GM21576 (cell line): ENCODE measurements around the gene CLEC20A.

ENCODE experiments used
- ATAC-seq: cut with Tn5 transposase; IDR thresholded peaks from one replicate; pipeline ENCODE4 v1.9.1; 2021; ENCODE audit warnings: mild to moderate bottlenecking, moderate library complexity; ENCODE audit not compliant: unreplicated experiment

Gene CLEC20A

DNA sequence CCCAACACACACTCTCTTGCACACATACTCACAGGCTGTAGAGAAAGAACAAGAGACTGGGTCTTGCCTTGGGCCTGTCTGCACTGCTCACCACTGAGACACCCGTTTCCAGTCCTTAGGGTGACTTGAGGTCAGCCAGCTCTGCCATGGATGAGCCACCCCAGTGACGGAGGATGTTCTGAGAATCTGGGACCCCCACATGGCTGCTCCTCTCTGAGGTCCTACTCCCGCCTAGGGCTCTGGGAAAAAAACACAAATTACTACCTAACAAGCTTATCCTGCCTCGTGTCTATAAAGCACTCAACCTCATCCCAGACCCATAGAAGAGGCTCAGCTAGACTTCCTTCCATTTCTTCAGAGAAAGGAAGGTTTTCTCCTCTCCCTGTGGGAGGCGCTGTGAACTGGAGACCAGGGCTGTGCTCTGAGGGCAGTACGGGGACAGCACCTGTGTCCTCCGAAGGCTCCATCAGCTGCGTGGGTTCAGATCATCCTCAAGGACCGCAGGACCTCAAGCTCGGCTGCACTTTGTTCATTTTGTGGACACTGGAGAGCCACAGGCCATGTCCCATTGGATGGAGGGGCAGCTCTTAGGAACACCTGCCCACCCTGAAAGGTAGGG lies 4.3 kb upstream of the CLEC20A start:
- no peak for ATAC-seq

DNA sequence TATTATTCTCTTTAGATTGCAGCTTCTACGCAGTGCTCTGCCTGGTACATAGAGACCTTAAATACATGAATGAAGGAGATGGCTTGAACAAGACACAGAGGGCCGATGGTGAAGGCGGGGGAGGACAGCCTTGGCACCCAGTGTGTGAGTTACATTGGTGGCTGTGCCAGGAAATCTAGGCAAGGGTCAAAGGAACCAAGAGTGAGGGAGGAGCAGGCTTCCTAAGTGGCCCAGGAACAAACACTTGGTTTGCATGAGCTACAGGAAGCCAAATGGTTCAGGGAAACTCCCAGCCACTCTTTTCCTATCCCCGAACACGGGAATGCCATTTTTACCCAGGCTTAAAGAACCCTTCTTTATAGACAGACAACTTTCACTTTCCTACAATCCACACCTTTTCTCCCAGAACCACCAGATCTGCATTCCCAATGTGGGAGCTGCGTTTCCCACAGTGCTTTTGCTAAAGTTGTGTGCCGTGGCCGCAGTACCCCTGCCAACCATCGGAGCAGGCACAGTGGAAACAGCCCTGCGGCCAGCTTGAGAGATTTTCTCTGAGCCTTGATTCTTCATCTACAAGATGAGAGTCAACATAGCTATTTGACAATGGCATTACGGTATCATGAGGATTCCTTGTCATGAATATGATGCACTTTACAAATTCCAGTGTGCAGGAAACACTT lies 3.5 kb upstream of the CLEC20A start:
- no peak for ATAC-seq

DNA sequence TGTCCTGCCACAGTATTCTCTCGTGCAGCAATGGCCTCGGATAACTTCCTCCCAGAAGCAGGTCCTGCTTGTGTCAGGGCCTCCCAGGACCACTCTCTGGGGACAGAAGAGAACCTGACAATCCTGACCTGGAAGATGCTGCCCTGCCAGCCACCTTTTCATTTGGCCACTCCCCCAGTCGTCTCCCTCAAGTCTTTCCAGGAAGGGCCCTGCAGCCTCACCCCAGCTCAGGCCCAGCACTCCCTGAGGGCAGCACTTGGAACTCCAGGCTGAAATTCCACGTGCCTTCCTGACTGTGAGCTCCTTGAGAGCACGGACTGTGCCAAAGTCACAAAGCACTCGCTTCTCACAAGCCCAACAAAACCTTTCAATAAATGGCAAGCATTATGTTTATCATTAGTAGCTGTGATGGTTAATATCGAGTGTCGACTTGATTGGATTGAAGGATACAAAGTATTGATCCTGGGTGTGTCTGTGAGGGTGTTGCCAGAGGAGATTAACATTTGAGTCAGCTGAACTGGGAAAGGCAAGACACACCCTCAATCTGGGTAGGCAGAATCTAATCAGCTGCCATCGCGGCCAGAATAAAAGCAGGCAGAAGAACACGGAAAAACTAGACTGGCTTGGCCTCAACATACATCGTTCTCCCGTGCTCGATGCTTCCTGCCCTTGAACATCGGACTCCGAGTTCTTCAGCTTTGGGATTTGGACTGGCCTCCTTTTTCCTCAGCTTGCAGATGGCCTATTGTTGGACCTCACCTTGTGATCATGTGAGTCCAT lies 2.3 kb upstream of the CLEC20A start:
- ATAC-seq, result no peak

DNA sequence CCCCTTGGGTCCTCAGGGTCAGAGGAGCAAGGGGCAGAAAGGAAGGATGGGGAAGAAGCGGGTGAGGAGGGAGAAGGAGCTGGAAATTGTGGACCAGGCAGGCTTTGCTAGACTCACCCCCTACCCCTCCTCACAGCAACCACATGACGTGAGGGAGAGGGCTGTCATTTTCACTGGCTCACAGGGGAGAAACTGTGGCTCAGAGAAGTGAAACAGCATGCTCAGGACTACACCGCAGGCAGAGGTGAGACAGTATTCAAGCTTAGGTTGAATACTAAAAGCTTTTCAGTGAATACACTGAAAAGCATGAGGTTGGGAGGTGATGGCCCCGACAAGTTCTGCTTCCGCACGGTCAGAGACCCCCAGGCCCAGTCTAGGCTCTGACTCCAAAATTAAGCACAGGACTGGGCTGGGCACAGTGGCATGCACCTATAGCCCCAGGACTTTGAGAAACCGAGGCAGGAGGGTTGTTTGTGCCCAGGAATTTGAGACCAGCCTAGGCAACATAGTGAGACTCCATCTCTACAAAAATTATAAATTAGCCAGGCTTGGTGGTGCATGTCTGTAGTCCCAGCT lies 1.2 kb upstream of the CLEC20A start:
- no peak for ATAC-seq

DNA sequence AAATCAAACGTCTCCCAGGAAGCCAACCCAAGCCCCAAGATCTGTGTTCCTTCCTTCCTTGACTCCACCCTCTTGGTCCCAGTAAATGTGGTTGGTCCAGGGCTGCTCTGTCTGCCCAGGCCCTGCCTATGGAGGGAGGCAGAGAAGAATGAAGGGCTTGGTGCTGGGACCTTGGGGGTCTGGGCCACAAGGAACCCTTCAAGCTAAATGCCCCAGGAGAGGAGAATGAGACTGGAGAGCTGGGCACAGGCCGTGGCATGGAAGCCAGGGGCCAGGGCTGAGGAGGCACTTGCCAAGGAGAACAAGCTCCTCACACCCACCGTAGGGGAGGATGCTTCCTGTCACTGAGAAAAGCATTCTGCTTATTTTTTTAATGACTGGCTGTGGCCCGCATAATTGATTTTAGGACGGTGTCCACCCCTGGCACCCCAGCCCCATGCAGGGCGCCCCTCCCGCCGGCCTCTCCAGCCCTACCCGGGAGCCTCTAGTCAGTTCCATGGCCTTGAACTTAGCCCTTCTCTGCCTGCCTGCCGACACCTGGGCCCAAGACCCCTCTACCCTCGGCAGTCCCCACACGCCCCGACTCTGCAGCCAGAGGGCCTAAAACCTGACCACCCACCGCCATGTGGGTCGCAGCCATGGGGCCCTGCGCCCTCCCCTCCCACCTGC lies 889 bp downstream of the CLEC20A start:
- ATAC-seq, result no peak

DNA sequence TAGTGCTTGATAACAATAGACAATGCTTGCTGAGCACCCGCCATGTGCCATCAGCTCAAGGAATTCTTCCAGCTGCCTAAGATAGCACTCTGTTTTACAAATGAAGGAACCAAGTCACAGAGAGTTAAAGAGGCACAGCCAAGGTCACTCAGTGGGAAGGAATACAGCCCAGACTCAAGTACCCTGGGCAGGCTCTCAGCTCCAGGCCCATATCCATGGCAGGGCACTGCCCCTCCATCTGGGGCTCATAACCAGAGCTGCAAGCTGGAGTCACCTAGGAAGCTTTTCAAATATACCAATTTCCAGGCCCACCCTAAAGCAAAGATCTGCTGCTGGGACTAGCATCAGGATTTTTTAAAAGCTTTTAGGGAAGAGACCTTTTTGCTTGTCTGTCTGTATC lies 1.6 kb downstream of the CLEC20A start:
- no peak for ATAC-seq

DNA sequence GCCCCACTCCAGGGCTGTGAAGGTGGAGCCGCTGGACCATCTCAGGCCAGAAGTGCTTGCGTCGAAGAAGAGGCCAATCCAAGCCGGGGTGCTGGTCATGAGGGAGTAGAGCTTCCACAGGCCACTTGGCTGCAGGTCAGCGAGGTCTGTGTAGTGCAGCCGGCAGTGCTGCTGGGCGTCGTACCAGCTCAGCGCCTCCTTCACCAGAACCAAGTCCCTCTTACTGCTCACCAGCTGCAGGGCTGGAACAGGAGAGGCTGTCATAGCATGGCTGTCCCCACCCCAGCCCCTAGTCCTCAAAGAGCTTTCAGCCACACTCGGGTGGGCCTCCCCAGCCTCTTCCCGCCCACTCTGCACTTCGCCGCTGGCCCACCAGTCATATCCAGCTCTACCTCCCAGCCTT lies 2.2 kb downstream of the CLEC20A start:
- no peak for ATAC-seq

DNA sequence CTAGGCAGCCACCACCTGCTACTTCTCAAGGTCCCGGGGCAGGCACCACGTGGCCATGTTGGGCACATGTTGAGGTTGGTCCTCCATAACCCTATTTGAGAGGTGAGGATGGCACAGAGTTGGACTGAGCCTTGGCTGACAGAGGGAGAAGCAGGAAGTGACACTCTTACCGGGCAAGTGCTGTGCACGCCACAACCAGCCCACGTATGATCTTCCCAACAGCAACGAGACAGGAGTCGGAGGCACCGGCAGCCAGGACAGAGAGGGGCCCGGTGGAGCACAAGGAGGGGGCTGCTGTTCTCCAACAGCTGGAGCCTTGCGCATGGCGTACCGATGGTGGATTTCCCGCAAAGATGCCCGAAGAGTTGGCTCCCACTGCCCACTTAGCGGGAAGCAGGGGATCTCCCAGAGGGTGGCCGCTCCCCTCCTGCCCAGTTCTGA lies 3.4 kb downstream of the CLEC20A start:
- no peak for ATAC-seq

DNA sequence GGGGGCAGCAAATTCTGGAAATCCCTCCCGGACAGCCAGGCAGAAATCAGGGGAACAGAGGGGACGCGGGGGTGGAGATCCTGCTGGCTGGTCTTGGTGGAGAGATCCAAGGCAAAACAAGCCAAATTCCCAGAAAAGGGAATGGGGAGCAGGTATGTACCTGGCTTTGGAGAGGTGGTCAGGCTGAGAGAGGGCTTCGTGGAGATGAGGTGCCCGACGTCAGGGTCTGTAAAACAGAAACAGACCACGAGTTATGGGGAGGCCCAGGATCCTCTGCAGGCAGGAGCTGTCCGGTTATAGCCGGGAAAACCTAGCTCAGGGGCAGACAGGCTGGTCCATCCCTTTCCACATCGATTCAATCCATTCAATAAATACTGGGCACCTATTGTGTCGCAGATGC lies 4.4 kb downstream of the CLEC20A start:
- no peak for ATAC-seq

DNA sequence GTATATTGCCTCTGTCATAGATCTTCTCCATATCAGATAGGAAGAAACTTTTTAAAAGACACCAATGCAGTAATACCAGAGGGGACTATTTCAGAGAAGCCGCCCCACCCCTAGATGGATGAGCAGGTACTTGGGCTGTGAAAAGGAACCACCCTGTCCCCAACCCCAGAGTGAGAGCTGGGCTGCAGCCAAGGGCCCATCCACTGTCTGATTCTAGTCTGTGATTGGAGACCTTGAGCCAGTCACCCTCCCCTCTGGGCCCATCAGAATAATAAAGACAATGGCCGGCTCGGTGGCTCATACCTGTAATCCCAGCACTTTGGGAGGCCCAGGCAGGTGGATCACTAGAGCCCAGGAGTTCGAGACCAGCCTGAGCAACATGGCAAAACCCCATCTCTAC lies 5.0 kb downstream of the CLEC20A start:
- no peak for ATAC-seq

DNA sequence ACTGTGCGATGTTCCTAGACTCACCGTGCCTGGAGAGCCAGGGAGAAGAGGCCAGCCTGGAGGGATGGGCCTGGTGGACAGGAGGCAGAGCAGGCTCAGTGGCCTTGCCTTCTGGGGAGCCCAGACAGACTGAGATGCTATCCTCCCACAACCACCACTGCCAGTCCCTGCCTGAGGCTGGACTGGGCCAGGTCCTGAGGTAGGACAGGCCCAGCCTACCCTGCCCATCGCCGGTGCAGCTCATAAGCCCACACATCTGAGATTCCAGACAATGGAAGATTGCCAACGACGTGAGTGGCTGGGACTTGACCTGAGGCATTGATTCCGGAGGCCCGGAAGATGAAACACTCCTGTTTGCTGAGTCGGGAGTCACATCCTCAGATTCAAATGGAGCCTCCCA lies 5.8 kb downstream of the CLEC20A start:
- no peak for ATAC-seq

DNA sequence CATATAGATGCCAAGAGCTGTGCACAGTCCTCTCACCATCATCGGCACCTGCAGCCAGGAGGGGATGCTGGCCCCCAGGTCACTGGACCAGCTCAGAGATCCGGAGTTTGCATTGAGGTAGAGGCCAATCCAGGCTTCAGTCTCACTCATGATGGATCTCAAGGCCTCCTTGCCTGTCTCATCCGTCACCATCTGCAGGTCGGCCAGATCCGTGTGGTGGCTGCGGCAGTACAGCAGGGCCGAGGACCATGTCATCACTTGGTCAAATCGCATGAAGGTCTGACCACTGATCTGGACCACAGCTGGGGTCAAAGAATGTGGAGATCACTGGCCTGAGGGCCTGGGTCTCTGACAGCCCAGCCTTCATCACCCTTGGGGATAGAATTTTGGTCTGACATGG lies 6.6 kb downstream of the CLEC20A start:
- ATAC-seq, result no peak

DNA sequence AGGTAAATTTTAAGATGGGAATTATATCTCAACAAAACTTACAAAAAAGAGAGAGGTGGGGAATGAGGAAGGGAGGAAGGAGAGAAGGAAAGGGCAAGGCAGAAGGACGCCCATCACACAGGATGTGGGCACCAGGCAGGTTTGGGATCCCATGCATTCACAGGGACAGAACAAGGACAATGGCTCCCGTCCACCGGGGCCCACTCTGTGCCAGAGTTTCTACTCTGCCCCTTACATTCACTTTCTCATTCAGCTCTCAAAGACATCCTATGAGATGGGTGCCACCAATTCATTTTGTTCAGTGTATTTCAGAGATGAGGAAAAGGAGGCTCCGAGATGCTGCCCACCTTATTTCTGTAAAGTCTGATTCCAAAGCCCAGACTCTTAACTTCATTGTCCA lies 7.4 kb downstream of the CLEC20A start:
- ATAC-seq, result no peak

DNA sequence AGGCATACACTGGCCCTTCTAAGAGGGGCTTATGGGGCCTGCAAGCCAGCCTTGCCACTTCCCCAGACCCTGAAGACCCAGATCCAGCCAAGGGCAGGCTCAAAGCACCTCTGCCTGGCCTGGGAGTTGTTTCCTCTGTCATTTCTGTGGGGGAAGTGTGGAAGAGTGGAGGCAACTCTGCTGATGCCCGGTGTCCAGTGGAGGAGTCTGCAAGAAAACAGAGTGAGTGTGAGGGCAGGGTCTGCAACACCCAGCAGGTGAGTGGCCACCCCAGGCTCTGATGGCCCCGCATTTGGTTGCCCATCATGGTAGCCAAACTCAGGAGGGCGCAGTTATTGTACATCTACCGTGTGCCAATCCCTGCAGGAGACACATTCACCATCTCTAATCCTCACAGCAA lies 8.4 kb downstream of the CLEC20A start:
- no peak for ATAC-seq

DNA sequence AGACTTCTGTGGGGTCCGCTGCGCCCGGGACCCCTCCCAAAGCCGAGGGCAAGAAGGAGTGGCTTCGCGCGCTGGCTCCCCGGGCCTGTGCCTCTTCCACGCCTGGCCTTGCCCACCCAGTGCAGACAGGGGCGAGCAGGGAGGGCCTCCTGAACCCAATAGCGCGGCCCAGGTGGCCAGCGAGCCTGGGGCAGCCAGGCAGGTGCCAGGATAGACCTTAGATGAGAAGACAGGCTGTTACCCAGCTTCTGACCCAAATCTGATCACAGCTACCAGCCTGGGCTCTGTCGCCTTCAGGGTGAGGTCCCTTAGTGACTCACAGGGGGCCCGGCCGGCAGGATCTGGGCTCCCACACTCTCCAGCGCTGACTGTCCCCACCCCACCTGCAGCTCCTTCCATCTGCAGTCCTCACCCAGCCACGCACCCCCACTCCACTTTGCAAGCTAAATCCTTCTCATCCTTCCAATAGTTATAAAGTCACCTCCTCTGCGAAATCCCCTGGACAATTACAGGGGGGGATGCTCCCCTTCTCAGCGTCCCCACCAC lies 9.6 kb downstream of the CLEC20A start:
- no peak for ATAC-seq

DNA sequence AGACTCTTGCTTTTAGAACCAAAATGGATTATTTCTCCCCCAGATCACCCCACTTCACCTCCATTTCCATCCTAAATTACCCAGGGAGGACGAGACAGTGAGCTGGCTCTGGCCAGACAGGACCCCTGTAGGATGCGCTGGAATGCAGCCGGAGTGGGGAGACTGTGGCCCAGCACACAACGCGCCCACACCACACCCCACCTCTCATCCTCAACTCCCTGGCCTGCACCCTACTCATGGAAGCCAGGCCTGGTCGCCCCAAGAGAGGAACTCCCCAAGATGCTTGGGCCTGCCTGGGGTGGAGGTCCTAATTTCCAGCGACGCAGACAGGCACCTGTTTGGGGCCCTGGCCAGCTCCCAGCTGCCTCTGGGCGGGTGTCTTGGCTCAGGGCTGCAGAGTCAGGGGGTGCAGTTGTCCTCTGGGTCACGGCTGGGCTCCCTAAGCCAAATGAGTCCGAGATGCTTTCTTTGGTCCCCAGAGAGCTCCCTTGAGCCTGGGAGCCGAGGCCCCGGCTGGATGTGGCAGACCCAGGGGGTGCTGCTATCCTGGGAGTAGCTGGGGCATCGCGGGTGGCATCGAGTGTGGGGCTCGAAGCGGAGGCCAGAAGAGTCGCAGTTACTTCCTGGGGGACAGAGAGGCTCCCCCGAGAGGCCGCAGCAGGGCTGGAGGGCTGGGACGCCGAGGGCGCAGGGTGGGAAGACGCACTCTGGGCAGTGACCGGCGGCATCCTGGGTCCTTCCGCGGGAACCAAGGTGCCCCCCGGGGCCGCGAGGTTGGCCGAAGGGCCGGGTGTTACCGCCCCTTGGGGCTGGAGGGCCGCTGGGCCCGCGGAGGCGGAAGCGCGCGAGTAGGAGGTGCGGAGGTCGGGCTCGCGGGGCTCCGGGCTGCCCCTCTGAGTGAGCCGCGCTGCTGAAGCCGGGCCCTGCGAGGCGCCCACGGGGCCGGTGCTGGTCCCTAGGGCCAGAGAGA lies 10.4 kb downstream of the CLEC20A start:
- no peak for ATAC-seq

DNA sequence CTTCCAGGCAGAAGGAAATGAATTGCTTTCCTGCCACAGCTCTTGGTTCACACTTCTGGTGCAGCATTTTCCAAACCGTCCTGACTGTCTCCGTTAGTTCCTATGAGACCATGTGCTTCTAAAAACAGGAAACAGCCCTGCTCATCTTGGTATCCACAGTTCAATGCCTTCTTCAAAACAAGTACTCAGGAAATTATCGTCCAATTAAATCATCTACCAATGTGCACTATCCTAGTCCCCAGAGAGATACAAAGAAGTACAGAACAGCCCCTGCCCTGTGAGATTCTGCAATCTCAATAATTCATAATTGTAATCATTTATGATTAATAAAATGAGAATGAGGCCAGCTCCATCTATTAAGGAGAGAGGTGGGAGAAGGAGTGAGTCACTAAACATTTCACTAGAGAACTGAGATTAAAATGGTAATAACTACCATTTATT lies 11.2 kb downstream of the CLEC20A start:
- ATAC-seq, result no peak

DNA sequence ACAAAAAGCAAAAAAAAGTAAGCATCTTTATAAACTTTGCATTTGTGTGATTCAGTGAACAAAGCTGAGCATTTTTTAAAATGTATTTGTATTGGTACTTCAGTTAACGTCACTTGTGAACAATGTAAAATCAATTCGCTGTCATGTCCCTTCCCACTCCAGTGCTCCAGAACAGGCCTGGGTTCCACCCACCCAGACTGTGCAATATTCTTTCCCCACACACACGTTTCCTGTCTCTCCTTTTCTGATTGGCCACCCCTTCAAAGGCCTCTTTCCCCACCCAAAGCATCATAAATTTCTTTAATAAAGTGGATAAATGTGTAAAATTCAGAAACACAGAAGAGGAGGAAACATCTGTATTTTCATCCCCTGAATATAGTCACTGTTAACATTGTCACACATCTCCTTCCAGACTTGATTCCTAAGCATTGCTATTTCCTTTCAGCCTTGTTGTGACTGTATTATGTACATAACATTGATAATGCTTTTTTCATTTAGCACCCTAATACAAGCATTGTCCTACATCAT lies 12.0 kb downstream of the CLEC20A start:
- ATAC-seq, result no peak

DNA sequence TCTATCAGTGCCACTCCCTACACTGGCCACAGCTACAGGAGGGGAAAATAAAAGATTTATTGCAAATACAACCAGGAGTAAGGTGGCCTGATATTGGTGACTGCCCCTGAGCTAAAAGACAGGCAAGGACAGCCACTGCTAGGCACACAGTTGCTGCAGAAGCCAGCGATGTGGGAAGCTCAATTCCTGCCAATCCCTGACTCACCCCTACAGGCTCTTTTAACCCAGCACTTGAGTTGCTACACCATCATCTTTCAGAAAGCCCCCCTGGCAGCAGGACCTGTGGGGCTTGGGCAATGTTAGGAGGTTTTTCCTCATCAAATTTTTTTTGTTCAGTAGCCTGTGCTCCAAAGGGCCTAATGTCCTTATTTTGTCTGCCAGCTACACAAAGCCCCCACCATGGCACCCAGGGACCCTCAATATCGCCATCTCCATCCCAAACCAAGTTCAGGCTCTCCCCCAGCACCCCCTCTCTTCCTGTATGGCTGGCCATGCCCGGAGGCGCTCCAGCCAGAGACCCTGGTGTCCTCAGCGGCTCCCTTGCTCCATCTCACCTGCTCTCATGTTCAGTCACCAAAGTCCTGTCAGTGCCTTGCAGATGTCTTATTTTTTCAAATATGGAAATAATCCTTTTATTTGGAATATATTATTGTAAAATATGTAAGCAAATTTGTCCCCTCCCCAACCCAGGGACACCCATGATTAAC lies 13.4 kb downstream of the CLEC20A start:
- no peak for ATAC-seq
